Loucy (cell line): ENCODE measurements around the gene ZBTB24.

Experiments
- CTCF ChIP-seq: fragments of 200-600 bp; sonication (generic); conservative IDR thresholded peaks from 2 replicates; pipeline ENCODE4 v1.5.1; 2014; ENCODE audit warnings: mild to moderate bottlenecking, antibody characterized with exemption, low read length
- EZH2phosphoT487 ChIP-seq: fragments of 200-600 bp; IDR thresholded peaks from 2 replicates; pipeline ENCODE4 v1.6.1; 2018; ENCODE audit warnings: antibody characterized with exemption, mild to moderate bottlenecking, moderate library complexity, borderline replicate concordance

GRCh38 chr6:109521080-109521479 lies 38.1 kb upstream of the ZBTB24 start:
- TF ChIP-seq CTCF, result no peak
- no peak for TF ChIP-seq EZH2phosphoT487
